H1 (cell line): ENCODE data around the gene TBC1D19. TPM values are rescaled to one million over a fixed set of nuclear protein-coding genes. Genes with fewer than 3 reads are reported as not detected.

ENCODE experiments used
- CTCF ChIA-PET: fragments of 300-600 bp; sonication (Branson Sonifier 250); formaldehyde crosslinking; loops from one replicate; lab custom pipeline; 2021; ENCODE audit not compliant: partially characterized antibody; lab: Charles Lee
- POLR2A ChIA-PET: fragments of 300-600 bp; sonication (Branson Sonifier 250); formaldehyde crosslinking; loops from one replicate; lab custom pipeline; 2021; ENCODE audit warnings: inconsistent platforms; ENCODE audit not compliant: partially characterized antibody; lab: Charles Lee
- DNase-seq, 2 experiments: peaks; one replicate each; pipeline versions ENCODE4 v3.0.0 to v3.0.0-alpha.2; 2010 to 2022; ENCODE audit warnings: low spot score in 2 of 2, low read depth in 1 of 2, mixed read lengths in 1 of 2
- FAIRE-seq: peaks from 2 replicates; lab custom pipeline; 2011; peaks lifted over from hg19 to GRCh38; lab: Jason Lieb, UNC
- H2AFZ ChIP-seq: 2 replicates; pipeline ENCODE4 v1.8.1; 2012; ENCODE audit warnings: low read length, inconsistent platforms
- H2AK5ac ChIP-seq: 2 replicates; pipeline ENCODE4 v1.6.1; 2013; ENCODE audit warnings: low read depth, low read length
- H2BK120ac ChIP-seq: replicated peaks from 2 replicates; pipeline ENCODE3; 2013; ENCODE audit warnings: low read depth, low read length, inconsistent platforms
- H2BK12ac ChIP-seq: 2 replicates; pipeline ENCODE4 v1.6.1; 2013; ENCODE audit warnings: low read depth, low read length
- H2BK15ac ChIP-seq: 2 replicates; pipeline ENCODE4 v1.6.1; 2013; ENCODE audit warnings: low read length
- H2BK20ac ChIP-seq: 2 replicates; pipeline ENCODE4 v1.6.1; 2013; ENCODE audit warnings: low read length
- H2BK5ac ChIP-seq: 2 replicates; pipeline ENCODE4 v1.6.1; 2013; ENCODE audit warnings: low read depth, low read length
- H3K14ac ChIP-seq: 2 replicates; pipeline ENCODE4 v1.6.1; 2013; ENCODE audit warnings: inconsistent platforms; ENCODE audit not compliant: insufficient read length
- H3K18ac ChIP-seq: 2 replicates; pipeline ENCODE4 v1.6.1; 2013; ENCODE audit warnings: low read length; ENCODE audit errors: extremely low read depth
- H3K23ac ChIP-seq: 2 replicates; pipeline ENCODE4 v1.6.1; 2013; ENCODE audit warnings: inconsistent platforms; ENCODE audit not compliant: insufficient read length
- H3K23me2 ChIP-seq: 2 replicates; pipeline ENCODE4 v1.6.1; 2013; ENCODE audit warnings: low read depth, low read length
- H3K27ac ChIP-seq: 2 replicates; pipeline ENCODE4 v1.6.1; 2011; ENCODE audit warnings: low read depth, low read length, inconsistent platforms
- H3K27me3 ChIP-seq, 4 experiments: replicated peaks in 1 of 4; 1 replicate in 1 of 4; 2 replicates in 3 of 4; pipeline versions ENCODE4 v1.6.1 to v1.8.1; 2011 to 2013; ENCODE audit warnings: low read length in 3 of 4, mild to moderate bottlenecking in 3 of 4, inconsistent platforms in 2 of 4, mixed read lengths in 2 of 4, moderate library complexity in 1 of 4; ENCODE audit not compliant: control insufficient read depth in 3 of 4, insufficient read depth in 3 of 4; ENCODE audit errors: extremely low read depth in 1 of 4
- H3K36me3 ChIP-seq, 4 experiments: 2 replicates each; pipeline versions ENCODE4 v1.6.1 to v1.8.1; 2011 to 2013; ENCODE audit warnings: mild to moderate bottlenecking in 4 of 4, low read length in 3 of 4, moderate library complexity in 2 of 4, control low read depth in 1 of 4, inconsistent platforms in 1 of 4; ENCODE audit not compliant: insufficient read depth in 4 of 4, control insufficient read depth in 2 of 4
- H3K4ac ChIP-seq: replicated peaks from 2 replicates; pipeline ENCODE3; 2013; ENCODE audit warnings: low read length, low read depth, mixed read lengths, inconsistent platforms; ENCODE audit not compliant: insufficient read length
- H3K4me1 ChIP-seq, 4 experiments: replicated peaks in 1 of 4; 1 replicate in 1 of 4; 2 replicates in 3 of 4; pipeline versions ENCODE4 v1.6.1 to v1.8.1; 2011 to 2013; ENCODE audit warnings: low read length in 3 of 4, inconsistent platforms in 2 of 4, mixed read lengths in 1 of 4; ENCODE audit not compliant: insufficient read depth in 4 of 4, control insufficient read depth in 3 of 4
- H3K4me2 ChIP-seq, 2 experiments: 2 replicates each; pipeline versions ENCODE4 v1.6.1 to v1.8.1; 2011 to 2013; ENCODE audit warnings: low read depth in 2 of 2, low read length in 2 of 2, control low read depth in 1 of 2, inconsistent platforms in 1 of 2, mild to moderate bottlenecking in 1 of 2; ENCODE audit not compliant: insufficient read depth in 1 of 2
- H3K4me3 ChIP-seq, 4 experiments: fragments of 200-600, 300-600 bp in 1 of 4; sonication (generic), shearing (Covaris generic), sonication (Bioruptor Twin) in 1 of 4; 2 replicates each; pipeline versions ENCODE4 v1.5.1 to v1.8.1; 2011 to 2016; ENCODE audit warnings: low read length in 4 of 4, low read depth in 3 of 4, control low read depth in 2 of 4, inconsistent platforms in 2 of 4, mild to moderate bottlenecking in 2 of 4, mixed read lengths in 1 of 4, moderate library complexity in 1 of 4; ENCODE audit not compliant: insufficient read depth in 2 of 4; ENCODE audit errors: extremely low read depth in 1 of 4
- H3K56ac ChIP-seq: replicated peaks from 2 replicates; pipeline ENCODE3; 2013; ENCODE audit warnings: low read depth, mild to moderate bottlenecking, mixed read lengths, low read length, inconsistent platforms; ENCODE audit not compliant: insufficient read length
- H3K79me1 ChIP-seq: 2 replicates; pipeline ENCODE4 v1.6.1; 2013; ENCODE audit warnings: low read depth, low read length, control low read depth
- H3K79me2 ChIP-seq, 2 experiments: 2 replicates each; pipeline versions ENCODE4 v1.6.1 to v1.8.1; 2012 to 2013; ENCODE audit warnings: low read length in 2 of 2, mild to moderate bottlenecking in 2 of 2, inconsistent platforms in 1 of 2; ENCODE audit not compliant: insufficient read depth in 2 of 2, control insufficient read depth in 1 of 2
- H3K9ac ChIP-seq, 4 experiments: replicated peaks in 1 of 4; 1 replicate in 1 of 4; 2 replicates in 3 of 4; pipeline versions ENCODE4 v1.6.1 to v1.8.1; 2011 to 2013; ENCODE audit warnings: low read depth in 3 of 4, low read length in 3 of 4, control low read depth in 2 of 4, mild to moderate bottlenecking in 2 of 4, moderate library complexity in 2 of 4, inconsistent platforms in 1 of 4; ENCODE audit errors: extremely low read depth in 1 of 4
- H3K9me3 ChIP-seq, 2 experiments: 2 replicates each; pipeline versions ENCODE4 v1.6.1 to v1.8.1; 2012 to 2013; ENCODE audit warnings: mild to moderate bottlenecking in 2 of 2, moderate library complexity in 2 of 2, control low read depth in 1 of 2, inconsistent platforms in 1 of 2, low read depth in 1 of 2, low read length in 1 of 2, mixed read lengths in 1 of 2; ENCODE audit not compliant: insufficient read depth in 2 of 2
- H4K20me1 ChIP-seq, 2 experiments: replicated peaks in 1 of 2; 2 replicates each; pipeline versions ENCODE3 to v1.8.1; 2011 to 2013; ENCODE audit warnings: inconsistent platforms in 2 of 2, low read length in 2 of 2, mild to moderate bottlenecking in 1 of 2; ENCODE audit not compliant: insufficient read depth in 2 of 2, control insufficient read depth in 1 of 2
- H4K5ac ChIP-seq: 2 replicates; pipeline ENCODE4 v1.6.1; 2013; ENCODE audit warnings: low read length, low read depth, mixed read lengths, inconsistent platforms; ENCODE audit not compliant: insufficient read length
- H4K8ac ChIP-seq: 2 replicates; pipeline ENCODE4 v1.8.0; 2013; ENCODE audit warnings: mild to moderate bottlenecking, moderate library complexity, low read length, inconsistent platforms; ENCODE audit not compliant: insufficient read depth; ENCODE audit errors: extremely low read depth
- H4K91ac ChIP-seq: replicated peaks from 2 replicates; pipeline ENCODE3; 2013; ENCODE audit warnings: low read length, mixed read lengths, inconsistent platforms; ENCODE audit not compliant: insufficient read length
- BCL11A ChIP-seq, 2 experiments: IDR thresholded peaks; one replicate each; pipeline ENCODE4 v1.6.1; 2011; ENCODE audit warnings: low read depth in 2 of 2, low read length in 2 of 2, mild to moderate bottlenecking in 2 of 2
- JUN ChIP-seq: IDR thresholded peaks from 2 replicates; pipeline ENCODE4 v1.6.1; 2011; ENCODE audit warnings: low read depth, mild to moderate bottlenecking, improper control_type of control experiment, low read length
- NRF1 ChIP-seq: IDR thresholded peaks from 2 replicates; pipeline ENCODE4 v1.6.1; 2011; ENCODE audit warnings: mild to moderate bottlenecking, low read depth, low read length, improper control_type of control experiment
- WGBS, 2 experiments: shearing (Covaris generic) in 1 of 2; methylation state at CpG; one replicate each; pipeline versions ENCODE4 v1.1.6 to v1.1.7; 2013 to 2015; ENCODE audit warnings: low lambda C conversion rate in 2 of 2, mixed read lengths in 2 of 2, inconsistent platforms in 1 of 2, low coverage in 1 of 2, missing lambda C conversion rate in 1 of 2; ENCODE audit not compliant: insufficient replicate concordance in 2 of 2, insufficient coverage in 1 of 2, insufficient read length in 1 of 2; ENCODE audit errors: extremely low coverage in 1 of 2, missing lambda C conversion rate in 1 of 2; 5-methylcytosine and 5-hydroxymethylcytosine counted together
- polyA plus RNA-seq, 7 experiments: library from polyadenylated mRNA; depleted of rRNA in 3 of 7; stranded (reverse) in 5 of 7; unstranded in 2 of 7; fragments of >200 nt in 5 of 7; fragments of 200-250 nt in 2 of 7; gene quantifications; 1 replicate in 5 of 7; 2 replicates in 1 of 7; 4 replicates in 1 of 7; pipeline versions ENCODE4 v1.2.1 to v1.2.3, GENCODE V29; 2011 to 2013; ENCODE audit warnings: missing spikeins in 2 of 7, mixed read lengths in 2 of 7
- total RNA-seq: library from RNA; stranded (reverse); fragmentation: NEBNext Ultra II Directional; extraction: Animal tissue kit (Norgen Biotek cat#: 25700); gene quantifications from 2 replicates; pipeline ENCODE4 v1.2.1, GENCODE V29; 2021

The TBC1D19 gene
- total and polyA plus RNA-seq, 2 of the 8 experiments (the other 6 are each of a cell fraction or from before 2014, with no cell fraction given): 1.9 to 3.5 TPM

- POLR2A ChIA-PET: interaction anchor here (1.5 kb wide), 1 partner anchor 294 kb away, joined by 3 read pairs; no protein-coding TSS in a partner anchor
- no peak overlapping the region for H3K4me3 ChIP-seq
- no peak overlapping the region for H4K5ac ChIP-seq
- H2BK5ac ChIP-seq: no peak overlapping the region
- FAIRE-seq: no peak
- no peaks in the 10 kb centered on the region for H3K36me3 ChIP-seq
- H3K4me1 ChIP-seq: no peaks in the 10 kb centered on the region
- H2BK20ac ChIP-seq: no peak overlapping the region
- no peak overlapping the region for H2AFZ ChIP-seq
- H3K56ac ChIP-seq: no peak overlapping the region
- no peak overlapping the region for H3K18ac ChIP-seq
- no peak overlapping the region for H2AK5ac ChIP-seq
- H3K79me2 ChIP-seq: no peaks in the 10 kb centered on the region
- H2BK12ac ChIP-seq: no peak overlapping the region
- H2BK120ac ChIP-seq: no peak overlapping the region
- CTCF ChIA-PET: interaction anchor here (1.4 to 1.5 kb wide), 2 partner anchors 8 to 281 kb away, joined by 3 read pairs; no protein-coding TSS in a partner anchor
- H3K79me1 ChIP-seq: no peaks in the 10 kb centered on the region
- H4K8ac ChIP-seq: no peak overlapping the region
- H3K14ac ChIP-seq: no peak overlapping the region
- no peaks in the 10 kb centered on the region for H3K27me3 ChIP-seq
- no peak overlapping the region for H2BK15ac ChIP-seq
- H3K27ac ChIP-seq: no peak overlapping the region
- 87% methylated on average over 3 of the region's 3 CpGs; no CpG with 5 or more reads in 1 of the 2 experiments for WGBS, 2 experiments
- no peak overlapping the region for H3K4me2 ChIP-seq
- H3K9ac ChIP-seq: no peak overlapping the region
- no peaks in the 10 kb centered on the region for H3K9me3 ChIP-seq
- H3K23ac ChIP-seq: no peak overlapping the region
- no peaks in the 10 kb centered on the region for H4K20me1 ChIP-seq
- no peak overlapping the region for H3K4ac ChIP-seq
- no peak overlapping the region for H4K91ac ChIP-seq
- no peak for DNase-seq
- H3K23me2 ChIP-seq: no peaks in the 10 kb centered on the region
- TF ChIP-seq NRF1 (no peak), BCL11A (IDR thresholded peaks at IDR 0.05; ENCODE audit: low read depth in 2 of 2, low read length in 2 of 2) (no peak), JUN (no peak)
Observed at GRCh38 chr4:26729027-26729426, 145.1 kb downstream of the TBC1D19 start.
